Urinary bladder (tissue), 4 donors: ENCODE results near the gene ZSWIM9. TPM values are rescaled to one million over a fixed set of nuclear protein-coding genes. Genes with fewer than 3 reads are reported as not detected.

Experiments
- DNase-seq: peaks from one replicate; pipeline ENCODE4 v3.0.0-alpha.2; 2015; ENCODE audit errors: extremely low spot score
- H3K27ac ChIP-seq: one replicate; pipeline ENCODE4 v1.5.1; 2013; ENCODE audit warnings: low read depth, mild to moderate bottlenecking, moderate library complexity
- H3K36me3 ChIP-seq: one replicate; pipeline ENCODE4 v1.6.1; 2013; ENCODE audit warnings: mild to moderate bottlenecking, moderate library complexity; ENCODE audit not compliant: insufficient read depth
- H3K4me1 ChIP-seq: one replicate; pipeline ENCODE4 v1.6.1; 2013; ENCODE audit warnings: mild to moderate bottlenecking, moderate library complexity; ENCODE audit not compliant: insufficient read depth
- H3K4me3 ChIP-seq: one replicate; pipeline ENCODE4 v1.5.1; 2013; ENCODE audit warnings: low read depth, low read length
- WGBS: extraction: QIAGEN DNeasy Blood & Tissue Kit; methylation state at CpG from one replicate; pipeline ENCODE4 v1.1.7; 2013; 5-methylcytosine and 5-hydroxymethylcytosine counted together
- polyA plus RNA-seq: library from polyadenylated mRNA; stranded (reverse); fragments of 200-250 nt; gene quantifications from one replicate; pipeline ENCODE4 v1.2.3, GENCODE V29; 2013
- total RNA-seq: library from RNA; depleted of rRNA; stranded (reverse); fragments of >200 nt; gene quantifications from one replicate; pipeline ENCODE4 v1.2.3, GENCODE V29; 2014
- donor health status: healthy with polysubstance abuse.
- donor health status: healthy.

Gene ZSWIM9
- total RNA-seq = 1.6 TPM
- 10.6 TPM for polyA plus RNA-seq

- H3K27ac ChIP-seq = peak within 1 kb of the TSS; percentile 83
- peak; percentile 90 for DNase-seq
- H3K4me1 ChIP-seq = no peaks in the 10 kb centered on the region
- WGBS = under 1% methylated on average over 82 of the region's 82 CpGs
- peak within 1 kb of the TSS; percentile 74 for H3K4me3 ChIP-seq
- peaks cover 3% of the 10 kb centered on the region for H3K36me3 ChIP-seq
Measured at GRCh38 chr19:48169939-48170803, at the start of gene ZSWIM9, which contains the start of gene LIG1. ZSWIM9 (plus strand) TSS chr19:48170680; CDS start chr19:48171803, 1,123 bp downstream. LIG1 (minus strand) TSS chr19:48170344; CDS start chr19:48165566, 4,778 bp downstream.

GRCh38 chr19:48121066-48121465, 49.4 kb upstream of the ZSWIM9 start:
- 98% methylated on average over 14 of the region's 14 CpGs for WGBS

GRCh38 chr19:48121909-48122371, 48.5 kb upstream of the ZSWIM9 start:
- DNase-seq = no peak
- H3K27ac ChIP-seq = no peak overlapping the region
- no peak overlapping the region for H3K4me3 ChIP-seq
- H3K36me3 ChIP-seq = peaks cover 4% of the 10 kb centered on the region
- H3K4me1 ChIP-seq = no peaks in the 10 kb centered on the region
- WGBS = 78% methylated on average over 10 of the region's 10 CpGs

More at GRCh38 chr19:48121066-48121465, 49.4 kb upstream of the ZSWIM9 start:
- Histone ChIP-seq H3K4me1 (no peaks in the 10 kb centered on the region), H3K27ac (no peak overlapping the region), H3K36me3 (peaks cover 4% of the 10 kb centered on the region), H3K4me3 (no peak overlapping the region)
- no peak for DNase-seq

GRCh38 chr19:48122421-48122820, 48.1 kb upstream of the ZSWIM9 start:
- Histone ChIP-seq H3K36me3 (peaks cover 4% of the 10 kb centered on the region), H3K4me1 (no peaks in the 10 kb centered on the region), H3K27ac (no peak overlapping the region), H3K4me3 (no peak overlapping the region)
- no peak for DNase-seq
- WGBS = 84% methylated on average over 14 of the region's 14 CpGs

- H3K27ac ChIP-seq = no peak overlapping the region
- WGBS = 64% methylated on average over 12 of the region's 12 CpGs
- no peak for DNase-seq
Measured at GRCh38 chr19:48123907-48124651, 46.4 kb upstream of the ZSWIM9 start.

GRCh38 chr19:48127561-48127960, 42.9 kb upstream of the ZSWIM9 start:
- 98% methylated on average over 6 of the region's 6 CpGs for WGBS
- no peak for DNase-seq
- no peak overlapping the region for H3K4me3 ChIP-seq
- peaks cover 4% of the 10 kb centered on the region for H3K36me3 ChIP-seq
- H3K4me1 ChIP-seq = no peaks in the 10 kb centered on the region
- no peak overlapping the region for H3K27ac ChIP-seq

More at GRCh38 chr19:48123907-48124651, 46.4 kb upstream of the ZSWIM9 start:
- peaks cover 4% of the 10 kb centered on the region for H3K36me3 ChIP-seq
- no peak overlapping the region for H3K4me3 ChIP-seq
- no peaks in the 10 kb centered on the region for H3K4me1 ChIP-seq

GRCh38 chr19:48133094-48133493, 37.4 kb upstream of the ZSWIM9 start:
- Histone ChIP-seq H3K4me1 (no peaks in the 10 kb centered on the region), H3K27ac (no peak overlapping the region), H3K36me3 (no peaks in the 10 kb centered on the region), H3K4me3 (no peak overlapping the region)
- DNase-seq = no peak
- 96% methylated on average over 6 of the region's 6 CpGs for WGBS

- no peak overlapping the region for H3K27ac ChIP-seq
- H3K4me3 ChIP-seq = no peak overlapping the region
- WGBS = 72% methylated on average over 8 of the region's 8 CpGs
- DNase-seq = no peak
- H3K4me1 ChIP-seq = no peaks in the 10 kb centered on the region
- H3K36me3 ChIP-seq = no peaks in the 10 kb centered on the region
Measured at GRCh38 chr19:48135411-48135810, 35.1 kb upstream of the ZSWIM9 start.

- H3K27ac ChIP-seq = no peak overlapping the region
- H3K36me3 ChIP-seq = no peaks in the 10 kb centered on the region
- H3K4me3 ChIP-seq = no peak overlapping the region
- WGBS = 94% methylated on average over 4 of the region's 4 CpGs
- DNase-seq = no peak
- H3K4me1 ChIP-seq = no peaks in the 10 kb centered on the region
Measured at GRCh38 chr19:48136547-48136946, 33.9 kb upstream of the ZSWIM9 start.

- H3K27ac ChIP-seq = no peak overlapping the region
- H3K4me1 ChIP-seq = no peaks in the 10 kb centered on the region
- WGBS = 91% methylated on average over 26 of the region's 26 CpGs
- no peaks in the 10 kb centered on the region for H3K36me3 ChIP-seq
- DNase-seq = no peak
- H3K4me3 ChIP-seq = no peak overlapping the region
Measured at GRCh38 chr19:48137411-48137810, 33.1 kb upstream of the ZSWIM9 start.

GRCh38 chr19:48139053-48139452, 31.4 kb upstream of the ZSWIM9 start:
- Histone ChIP-seq H3K4me3 (no peak overlapping the region), H3K27ac (no peak overlapping the region), H3K36me3 (no peaks in the 10 kb centered on the region), H3K4me1 (no peaks in the 10 kb centered on the region)
- 86% methylated on average over 6 of the region's 6 CpGs for WGBS
- no peak for DNase-seq

GRCh38 chr19:48147597-48148175, 22.8 kb upstream of the ZSWIM9 start:
- 92% methylated on average over 4 of the region's 4 CpGs for WGBS
- DNase-seq = no peak
- H3K4me1 ChIP-seq = no peaks in the 10 kb centered on the region
- H3K4me3 ChIP-seq = no peak overlapping the region
- H3K36me3 ChIP-seq = no peaks in the 10 kb centered on the region
- no peak overlapping the region for H3K27ac ChIP-seq

GRCh38 chr19:48148576-48148975, 21.9 kb upstream of the ZSWIM9 start:
- Histone ChIP-seq H3K36me3 (no peaks in the 10 kb centered on the region), H3K4me1 (no peaks in the 10 kb centered on the region), H3K4me3 (no peak overlapping the region), H3K27ac (no peak overlapping the region)
- DNase-seq = no peak
- 96% methylated on average over 9 of the region's 9 CpGs for WGBS
